ENCODE data around the gene FBXO30.

The FBXO30 gene

DNA sequence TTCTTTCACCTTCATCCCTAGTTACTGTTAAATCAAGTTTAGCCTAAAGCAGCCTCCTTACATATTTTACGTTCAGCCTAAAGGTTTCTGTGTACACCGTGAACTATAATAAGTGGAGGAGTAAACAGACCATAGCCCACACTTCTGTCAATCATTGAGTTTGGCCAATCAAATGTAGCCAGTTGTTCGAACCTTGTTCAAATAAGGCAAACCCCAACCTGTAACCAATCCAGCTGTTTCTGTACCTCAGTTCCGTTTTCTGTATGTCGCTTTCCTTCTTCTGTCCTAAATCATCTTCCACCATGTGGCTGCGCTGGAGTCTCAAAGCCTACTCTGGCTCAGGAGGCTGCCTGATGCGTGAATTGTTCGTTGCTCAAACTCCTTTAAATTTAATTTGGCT lies 1.8 kb upstream of the FBXO30 start:
- DNase-seq (ENCODE audit: low read depth): no peak

DNA sequence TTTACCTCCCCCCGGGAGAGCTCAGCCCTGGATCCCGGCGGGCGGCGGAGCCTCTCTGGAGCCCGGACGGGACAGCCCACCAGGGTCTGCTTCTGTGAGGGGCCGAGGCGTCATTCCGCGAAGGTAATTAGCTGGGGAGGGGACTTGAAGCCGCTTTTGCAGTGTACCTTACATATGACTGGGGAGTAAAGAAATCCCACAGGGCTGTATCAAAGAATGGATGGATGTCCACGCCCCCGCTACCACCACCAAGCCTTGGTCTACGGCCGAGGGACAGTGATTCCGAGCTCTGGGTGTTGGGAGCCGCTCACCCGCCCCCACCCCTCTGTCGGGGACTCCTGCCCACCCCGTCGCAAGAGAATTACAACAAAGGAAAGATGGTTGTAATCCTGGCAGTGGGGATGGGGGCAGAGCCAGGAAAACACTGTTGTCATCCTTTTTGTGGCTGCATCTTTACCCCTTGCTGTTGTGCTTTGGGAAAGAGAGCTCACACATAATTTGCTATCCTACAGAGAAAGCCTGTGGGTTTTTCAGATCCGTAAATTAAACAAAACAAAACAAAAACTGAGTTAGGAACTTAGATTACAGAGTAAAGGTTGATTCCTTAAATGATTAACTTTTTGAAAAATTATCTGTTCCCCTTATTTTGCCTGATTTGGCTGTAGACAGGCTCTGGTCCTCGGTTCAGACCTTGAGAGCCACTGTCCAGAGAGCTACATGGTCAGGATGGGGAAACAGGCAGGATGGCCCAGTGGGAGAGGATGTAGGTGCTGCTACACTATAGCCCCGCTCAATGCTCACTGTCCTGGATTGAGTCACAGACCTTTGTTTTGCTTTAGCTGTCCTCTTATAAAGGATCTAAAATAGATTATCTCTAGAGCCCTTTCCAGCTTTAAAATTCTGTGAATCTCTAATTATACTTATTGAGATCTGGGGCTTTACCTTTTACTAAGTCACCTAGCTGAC lies 997 bp upstream of the FBXO30 start:
- no peak for DNase-seq (ENCODE audit: low read depth)

GRCh38 chr6:145814035-145814500 lies 527 bp downstream of the FBXO30 start:
- peak; percentile 10 for DNase-seq (ENCODE audit: low read depth)

DNA sequence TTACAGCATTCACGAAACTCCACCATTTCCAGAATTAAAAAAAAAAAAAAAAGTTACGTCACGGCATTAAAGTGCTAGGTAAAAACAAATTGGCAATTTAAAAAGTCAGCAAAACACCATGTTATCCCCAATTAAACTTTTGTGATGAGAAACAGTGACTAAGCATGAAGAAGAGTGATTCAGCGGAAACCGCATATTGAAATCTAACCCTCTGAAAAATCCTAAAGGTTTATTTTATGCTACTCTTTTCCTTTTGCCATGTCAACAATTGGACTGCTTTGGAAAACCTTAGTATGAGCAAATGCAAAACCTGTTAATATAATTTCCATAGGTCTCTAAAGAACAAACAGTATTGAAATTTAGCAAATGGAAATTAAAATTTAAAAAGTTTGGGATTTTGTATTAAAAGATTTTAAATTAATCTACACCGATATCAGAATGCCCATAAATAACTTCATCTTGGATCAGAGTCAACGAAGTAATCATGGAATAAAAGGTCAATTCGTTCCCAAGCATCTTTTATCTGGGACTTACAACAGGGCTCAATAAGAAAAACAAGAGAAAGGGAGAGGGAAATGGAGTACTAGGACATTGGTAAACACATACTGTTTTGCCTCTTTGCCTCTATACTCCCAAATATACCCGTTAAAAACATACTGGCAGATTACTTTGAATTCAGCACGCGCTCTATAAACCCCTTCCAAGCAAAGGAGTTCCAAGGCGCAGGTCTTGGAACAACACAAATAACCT lies 1.1 kb downstream of the FBXO30 start:
- no peak for DNase-seq (ENCODE audit: low read depth)

DNA sequence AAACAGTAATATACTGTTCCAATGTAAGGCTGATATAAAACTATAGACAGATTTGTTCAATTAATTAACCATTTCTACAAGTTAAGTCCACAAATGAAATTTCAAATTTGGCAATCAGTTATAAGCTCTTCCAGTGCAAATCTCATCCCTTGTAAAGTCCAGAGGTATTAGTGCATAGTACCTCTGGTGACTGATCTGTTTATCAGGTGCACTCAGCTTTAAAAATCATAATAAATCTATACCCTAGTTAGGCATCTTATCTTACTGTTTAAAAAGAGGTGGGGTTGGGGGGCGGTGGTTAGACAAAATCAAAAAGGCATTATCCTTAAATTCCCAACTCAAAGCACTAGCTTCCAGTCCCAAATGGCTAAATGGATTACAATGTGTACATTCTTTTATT lies 2.9 kb downstream of the FBXO30 start:
- DNase-seq (ENCODE audit: low read depth): no peak

DNA sequence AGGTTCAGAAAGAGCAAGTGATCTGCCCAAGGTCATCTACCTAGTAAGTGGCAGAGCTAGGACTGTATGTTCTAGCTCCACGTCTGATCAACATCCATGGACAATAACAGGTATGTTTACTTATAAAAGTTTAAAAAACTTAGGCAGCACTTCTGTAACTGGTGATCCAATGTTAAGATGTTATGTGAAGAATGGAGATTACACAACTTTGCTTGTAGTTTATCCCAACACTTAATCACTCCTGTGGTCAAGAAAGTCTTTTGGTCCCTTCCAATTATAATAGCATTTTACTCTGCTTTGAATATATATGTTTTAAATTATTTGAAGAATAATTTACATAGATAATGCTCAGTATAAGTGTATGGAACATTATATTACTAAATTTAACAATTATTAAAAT lies 4.8 kb downstream of the FBXO30 start:
- DNase-seq (ENCODE audit: low read depth): no peak

DNA sequence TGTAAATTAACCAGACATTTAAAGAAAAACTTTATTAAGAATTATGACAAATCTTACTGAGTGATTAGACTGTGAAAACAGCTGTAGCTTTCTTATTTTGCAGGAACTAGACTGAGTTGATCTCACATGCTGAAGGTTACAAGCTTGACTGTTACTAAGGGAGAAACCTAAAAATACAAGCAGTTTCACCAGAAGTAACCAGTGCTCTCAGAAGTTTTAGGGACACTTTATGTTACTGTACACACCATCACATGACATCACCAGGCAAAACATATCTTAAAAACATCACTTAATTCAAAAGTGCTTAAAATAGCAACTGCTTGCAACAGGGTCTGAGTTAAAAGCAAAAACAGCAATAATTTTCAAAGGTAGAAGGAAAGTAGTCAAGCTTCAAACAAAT lies 5.4 kb downstream of the FBXO30 start:
- DNase-seq (ENCODE audit: low read depth): no peak

DNA sequence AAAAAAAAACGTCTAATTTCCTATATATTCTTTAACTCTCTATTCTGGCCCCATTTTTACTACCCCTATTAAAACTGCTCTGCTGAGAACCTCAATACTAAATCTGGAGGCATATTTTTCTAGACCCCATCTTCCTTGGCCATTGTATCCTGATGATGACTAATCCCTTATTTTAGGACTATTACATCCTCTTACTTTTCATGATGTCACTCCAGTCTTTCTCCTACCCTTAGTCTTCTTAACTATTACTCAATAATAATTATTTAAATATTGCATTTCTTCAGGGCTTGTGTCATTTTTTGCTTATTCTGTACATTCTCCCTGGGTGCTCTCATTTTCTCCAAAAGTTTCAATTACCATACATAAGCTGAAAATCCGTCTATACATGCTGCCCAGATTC lies 6.4 kb downstream of the FBXO30 start:
- DNase-seq (ENCODE audit: low read depth): no peak

- no peak for DNase-seq (ENCODE audit: low read depth)
Observed at GRCh38 chr6:145802141-145802540, 12.5 kb downstream of the FBXO30 start.

GRCh38 chr6:145801021-145801420 lies 13.6 kb downstream of the FBXO30 start:
- no peak for DNase-seq (ENCODE audit: low read depth)

GRCh38 chr6:145798530-145798929 lies 16.1 kb downstream of the FBXO30 start:
- DNase-seq (ENCODE audit: low read depth): no peak

- DNase-seq (ENCODE audit: low read depth): no peak
Observed at GRCh38 chr6:145789443-145789842, 25.2 kb downstream of the FBXO30 start.

DNA sequence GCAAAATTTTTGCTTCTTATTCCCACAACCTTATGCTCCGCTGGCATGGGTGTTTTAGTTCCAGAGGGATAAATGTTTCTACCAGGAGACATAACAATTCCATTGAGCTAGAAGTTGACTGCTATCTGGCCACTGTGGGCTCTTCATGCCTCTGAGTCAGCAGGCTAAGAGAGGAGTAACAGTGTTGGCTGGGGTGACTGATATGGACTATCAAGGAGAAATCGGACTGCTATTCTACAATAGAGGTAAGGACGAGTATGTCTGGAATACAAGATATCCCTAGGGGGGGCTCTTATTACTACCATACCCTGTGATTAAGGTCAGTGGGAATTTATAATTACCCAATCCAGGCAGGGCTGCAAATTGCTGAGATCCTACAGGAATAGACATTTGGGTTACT lies 26.9 kb downstream of the FBXO30 start:
- no peak for DNase-seq (ENCODE audit: low read depth)

DNA sequence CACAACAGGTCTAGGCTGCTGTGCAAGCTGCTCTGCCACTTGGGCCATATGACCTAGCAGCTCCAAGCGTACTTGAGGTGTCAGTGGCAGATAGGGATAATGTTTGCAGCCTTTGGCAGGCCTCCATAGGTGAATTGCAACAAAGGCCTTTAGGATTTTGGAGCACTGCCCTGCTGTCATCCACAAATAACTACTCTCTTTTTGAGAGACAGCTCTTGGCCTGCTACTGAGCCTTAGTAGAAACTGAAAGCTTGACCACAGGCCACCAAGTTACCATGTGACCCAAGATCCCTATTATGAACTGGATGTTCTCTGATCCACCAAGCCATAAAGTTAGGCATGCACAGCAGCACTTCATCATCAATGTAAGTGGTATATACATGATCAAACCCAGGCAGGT lies 29.9 kb downstream of the FBXO30 start:
- no peak for DNase-seq (ENCODE audit: low read depth)

- no peak for DNase-seq (ENCODE audit: low read depth)
Observed at GRCh38 chr6:145783796-145784195, 30.8 kb downstream of the FBXO30 start.

GRCh38 chr6:145772846-145773245 lies 41.7 kb downstream of the FBXO30 start:
- DNase-seq (ENCODE audit: low read depth): no peak

- no peak for DNase-seq (ENCODE audit: low read depth)
Observed at GRCh38 chr6:145765449-145765848, 49.1 kb downstream of the FBXO30 start.

DNA sequence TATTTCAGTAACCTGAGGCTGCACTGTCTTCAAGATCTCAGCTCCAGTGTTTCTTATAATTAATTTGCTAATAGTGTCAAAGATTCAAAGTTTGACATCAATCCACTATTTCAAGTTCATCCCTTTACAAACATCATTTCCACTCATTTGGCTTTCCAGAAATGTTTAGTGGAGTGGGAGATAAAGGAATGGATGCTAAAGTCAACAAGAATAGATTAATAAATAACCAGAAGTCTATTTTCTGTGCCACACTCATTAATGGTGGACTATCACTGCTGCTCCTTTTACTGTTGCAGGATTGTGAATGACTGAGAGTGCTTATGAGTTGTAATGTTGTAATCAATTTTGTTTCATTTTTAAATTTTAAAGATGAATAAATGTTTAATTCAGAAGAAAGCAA lies 50.9 kb downstream of the FBXO30 start:
- no peak for DNase-seq (ENCODE audit: low read depth)

DNA sequence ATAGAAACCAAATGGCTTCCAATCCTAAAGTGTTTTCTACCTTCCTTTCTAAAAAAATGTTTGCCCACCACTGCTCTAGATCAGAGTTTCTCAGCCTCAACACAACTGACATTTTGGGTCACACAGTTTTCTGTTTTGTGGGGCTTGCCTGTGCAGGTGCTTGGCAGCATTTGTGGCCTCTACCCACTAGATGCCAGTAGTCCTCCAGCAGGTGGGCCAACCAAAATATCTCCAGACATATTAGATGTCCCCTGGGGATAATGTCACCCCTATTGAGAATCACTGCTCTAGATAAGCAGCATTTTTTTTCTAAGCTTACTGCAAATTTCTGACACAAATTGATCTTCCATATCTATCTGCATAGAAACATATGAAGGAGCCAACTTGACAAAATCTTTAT lies 53.0 kb downstream of the FBXO30 start:
- DNase-seq (ENCODE audit: low read depth): no peak

DNA sequence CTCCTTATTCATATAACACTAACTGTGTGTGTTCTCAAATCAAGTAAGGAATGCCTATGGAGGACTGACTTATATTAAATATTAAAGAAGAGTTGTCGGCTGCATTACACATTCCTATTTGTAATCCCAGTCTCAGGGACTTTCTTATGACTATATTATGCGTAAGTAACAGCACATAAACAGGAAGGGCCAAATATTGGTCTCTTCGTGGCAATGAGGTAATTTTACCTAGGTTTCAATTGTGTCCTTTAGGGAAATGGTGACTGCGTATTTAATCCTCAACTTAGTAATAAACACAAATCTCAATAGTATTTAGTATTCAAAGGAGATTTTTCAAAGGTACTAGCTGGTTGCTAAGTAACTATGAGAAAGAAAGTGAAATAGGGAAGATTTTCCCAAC lies 56.5 kb downstream of the FBXO30 start:
- no peak for DNase-seq (ENCODE audit: low read depth)

DNA sequence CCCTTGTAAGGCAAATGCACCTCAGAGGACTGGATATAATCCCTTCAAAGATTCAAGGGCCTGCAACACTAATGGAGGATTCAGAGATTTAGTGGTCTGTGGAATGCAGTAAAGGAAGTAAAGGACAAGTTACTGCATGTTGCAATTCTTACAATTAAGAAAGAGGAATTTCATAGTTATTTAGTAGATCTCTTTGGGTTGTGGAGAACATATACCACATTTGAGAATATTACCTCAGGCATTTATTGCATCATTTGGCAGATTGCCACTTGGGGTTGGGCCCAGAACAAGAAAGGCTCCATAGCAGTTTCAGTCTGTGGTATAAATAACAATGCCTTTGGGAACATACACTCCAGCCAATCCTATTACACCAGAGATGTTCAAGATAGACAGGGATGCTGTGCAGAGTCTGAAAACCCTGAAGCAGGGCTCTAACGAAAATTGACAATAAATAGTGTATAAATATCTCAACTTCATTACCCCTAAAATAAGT lies 58.4 kb downstream of the FBXO30 start:
- no peak for DNase-seq (ENCODE audit: low read depth)

GRCh38 chr6:145755682-145756081 lies 58.9 kb downstream of the FBXO30 start:
- no peak for DNase-seq (ENCODE audit: low read depth)

DNA sequence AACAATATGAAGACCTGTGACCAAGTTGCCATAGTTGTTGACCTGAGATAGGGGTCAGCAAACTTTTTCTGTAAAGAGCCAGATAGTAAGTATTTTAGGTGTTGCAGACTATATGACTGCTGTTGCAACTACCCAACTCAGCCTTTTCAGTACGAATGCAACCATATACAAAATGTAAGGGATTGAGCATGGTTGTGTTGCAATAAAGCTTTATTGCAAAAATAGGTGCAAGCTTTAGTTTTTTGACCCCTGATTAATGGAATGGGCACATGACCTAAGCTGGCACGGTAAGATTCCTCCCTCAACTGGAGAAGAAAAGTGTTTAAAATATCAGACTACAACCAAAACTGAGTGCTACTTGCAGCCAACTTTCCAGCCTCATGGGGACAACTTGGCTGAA lies 62.0 kb downstream of the FBXO30 start:
- no peak for DNase-seq (ENCODE audit: low read depth)

Measured in stimulated activated CD8-positive, alpha-beta memory T cell treated with anti-CD3 and anti-CD28 coated beads, Interleukin-12 subunit alpha, Interleukin-12 subunit beta, amount 100 ng/mL, for 4 hours (primary cell).